Measurements from ENCODE around the gene ABHD3. TPM values are rescaled to one million over a fixed set of nuclear protein-coding genes. Genes with fewer than 3 reads are reported as not detected.

ABHD3 gene
- polyA plus RNA-seq, 1 donor (not counting 4 experiments of a cell fraction or from before 2014, with no cell fraction given): 31.6 TPM

DNA sequence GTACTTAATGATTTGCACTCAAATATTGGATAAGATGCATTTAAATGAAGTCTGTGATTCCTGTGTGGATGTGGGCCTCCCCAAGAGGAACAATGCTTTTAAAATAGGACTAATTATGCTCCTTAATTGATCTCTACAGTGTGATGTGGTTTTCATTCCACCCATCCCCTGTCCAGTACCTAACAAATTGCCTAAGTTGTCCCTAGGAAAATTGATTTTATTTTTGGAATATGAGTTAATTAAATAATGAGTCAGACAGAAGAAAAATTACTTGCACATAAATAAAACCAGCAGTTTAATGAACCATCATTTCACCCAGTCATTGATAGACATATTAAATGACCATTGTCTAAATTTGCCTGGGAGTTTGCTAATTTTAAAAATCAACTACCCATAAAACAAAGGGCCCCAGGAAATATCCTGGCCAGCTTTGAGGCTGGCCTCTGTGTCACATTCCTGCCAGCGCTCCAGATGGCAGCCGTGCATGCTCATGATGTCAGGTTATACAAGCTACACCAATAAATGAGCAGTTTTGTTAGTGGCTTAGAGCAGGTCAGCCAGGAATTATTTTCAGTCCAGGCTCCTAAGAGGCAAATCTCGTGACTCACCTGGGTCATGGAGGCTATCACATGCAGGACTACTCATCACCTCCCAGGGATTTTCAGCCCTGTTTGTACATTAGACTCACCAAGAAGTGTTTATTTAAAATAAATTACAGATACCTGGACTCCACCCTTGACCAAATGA lies 31.9 kb downstream of the ABHD3 start:
- Histone ChIP-seq H3K4me1 (ENCODE audit: control insufficient read depth, extremely low read depth, insufficient read depth, low read length) (peaks cover 37% of the 10 kb centered on the region), H3K9me3 (ENCODE audit: control insufficient read depth, low read depth, low read length) (no peaks in the 10 kb centered on the region), H3K4me3 (ENCODE audit: control insufficient read depth in 2 of 3, extremely low read depth in 1 of 3, insufficient read depth in 2 of 3, low read depth in 1 of 3, low read length in 3 of 3) (no peak overlapping the region), H3K27ac (ENCODE audit: control insufficient read depth, insufficient read depth, low read length) (peak overlapping the region; percentile 68), H3K27me3 (ENCODE audit: control insufficient read depth, extremely low read depth, insufficient read depth, low read length) (no peaks in the 10 kb centered on the region), H4K20me1 (ENCODE audit: control insufficient read depth, extremely low read depth, insufficient read depth, low read length) (no peaks in the 10 kb centered on the region), H3K9me1 (ENCODE audit: control insufficient read depth, extremely low read depth, insufficient read depth, low read length) (no peaks in the 10 kb centered on the region), H3K79me2 (ENCODE audit: control insufficient read depth, insufficient read depth, low read length) (no peaks in the 10 kb centered on the region), H2AFZ (ENCODE audit: control insufficient read depth, low read length) (no peak overlapping the region), H3K4me2 (ENCODE audit: control insufficient read depth, extremely low read depth, insufficient read depth, low read depth, low read length) (no peak overlapping the region), H3K36me3 (ENCODE audit: control insufficient read depth in 2 of 2, extremely low read depth in 1 of 2, insufficient read depth in 2 of 2, low read length in 2 of 2) (no peaks in the 10 kb centered on the region), H3K9ac (ENCODE audit: control insufficient read depth, extremely low read depth, insufficient read depth, low read length) (no peak overlapping the region)
- dilution Hi-C loops (cut with MboI; ENCODE audit: extremely low pct_ligation_motif_present, low sequenced_read_pairs): no loop called here
- FAIRE-seq: peak; percentile 29
- no peak for TF ChIP-seq EZH2 (IDR thresholded peaks at IDR 0.05; ENCODE audit: low read length)
- TF ChIP-seq, protein P1, sequence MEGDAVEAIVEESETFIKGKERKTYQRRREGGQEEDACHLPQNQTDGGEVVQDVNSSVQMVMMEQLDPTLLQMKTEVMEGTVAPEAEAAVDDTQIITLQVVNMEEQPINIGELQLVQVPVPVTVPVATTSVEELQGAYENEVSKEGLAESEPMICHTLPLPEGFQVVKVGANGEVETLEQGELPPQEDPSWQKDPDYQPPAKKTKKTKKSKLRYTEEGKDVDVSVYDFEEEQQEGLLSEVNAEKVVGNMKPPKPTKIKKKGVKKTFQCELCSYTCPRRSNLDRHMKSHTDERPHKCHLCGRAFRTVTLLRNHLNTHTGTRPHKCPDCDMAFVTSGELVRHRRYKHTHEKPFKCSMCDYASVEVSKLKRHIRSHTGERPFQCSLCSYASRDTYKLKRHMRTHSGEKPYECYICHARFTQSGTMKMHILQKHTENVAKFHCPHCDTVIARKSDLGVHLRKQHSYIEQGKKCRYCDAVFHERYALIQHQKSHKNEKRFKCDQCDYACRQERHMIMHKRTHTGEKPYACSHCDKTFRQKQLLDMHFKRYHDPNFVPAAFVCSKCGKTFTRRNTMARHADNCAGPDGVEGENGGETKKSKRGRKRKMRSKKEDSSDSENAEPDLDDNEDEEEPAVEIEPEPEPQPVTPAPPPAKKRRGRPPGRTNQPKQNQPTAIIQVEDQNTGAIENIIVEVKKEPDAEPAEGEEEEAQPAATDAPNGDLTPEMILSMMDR (optimal IDR thresholded peaks at IDR 0.05 in 1 of 3, IDR thresholded peaks at IDR 0.05 in 1 of 3, conservative IDR thresholded peaks at IDR 0.05 in 1 of 3; ENCODE audit: extremely low read depth in 1 of 3, insufficient read depth in 2 of 3, low read length in 3 of 3): no peak
- peak; percentile 65 for DNase-seq (ENCODE audit: low read depth, low spot score)

DNA sequence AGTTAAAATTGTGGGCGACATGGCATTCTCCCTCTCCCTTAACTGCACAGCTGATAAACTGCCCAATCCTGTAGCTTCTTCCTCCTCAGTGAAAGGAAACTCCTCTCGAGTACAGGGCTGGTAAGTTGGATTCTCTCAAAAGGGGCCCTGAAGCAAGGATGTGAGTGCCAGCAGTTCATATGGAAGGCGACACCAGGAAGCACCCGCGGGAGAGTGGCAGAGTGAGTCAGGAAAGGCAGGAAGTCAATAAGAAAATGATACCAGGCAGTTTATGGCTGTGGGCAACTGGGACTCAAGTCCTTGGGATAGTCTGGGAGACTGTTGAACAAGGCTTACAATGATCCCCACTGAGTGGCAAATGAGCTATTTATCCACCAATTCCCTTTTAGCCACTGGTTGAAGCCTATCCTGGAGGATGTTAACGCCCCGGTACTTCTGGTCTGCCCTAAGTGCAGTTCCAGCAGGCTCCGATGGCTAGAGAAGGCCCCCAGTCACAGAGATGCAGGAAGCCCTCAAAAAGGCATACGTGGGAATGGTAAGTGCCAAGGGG lies 34.8 kb downstream of the ABHD3 start:
- H3K9ac ChIP-seq (ENCODE audit: control insufficient read depth, extremely low read depth, insufficient read depth, low read length): no peak overlapping the region
- peak overlapping the region; percentile 78 for H2AFZ ChIP-seq (ENCODE audit: control insufficient read depth, low read length)
- H3K79me2 ChIP-seq (ENCODE audit: control insufficient read depth, insufficient read depth, low read length): no peaks in the 10 kb centered on the region
- H3K27me3 ChIP-seq (ENCODE audit: control insufficient read depth, extremely low read depth, insufficient read depth, low read length): no peaks in the 10 kb centered on the region
- FAIRE-seq: peak; percentile 73
- H4K20me1 ChIP-seq (ENCODE audit: control insufficient read depth, extremely low read depth, insufficient read depth, low read length): no peaks in the 10 kb centered on the region
- no peak overlapping the region for H3K4me3 ChIP-seq (ENCODE audit: control insufficient read depth in 2 of 3, extremely low read depth in 1 of 3, insufficient read depth in 2 of 3, low read depth in 1 of 3, low read length in 3 of 3)
- peak overlapping the region; percentile 55 for H3K27ac ChIP-seq (ENCODE audit: control insufficient read depth, insufficient read depth, low read length)
- no peak for TF ChIP-seq EZH2 (IDR thresholded peaks at IDR 0.05; ENCODE audit: low read length)
- TF ChIP-seq, protein P1 (optimal IDR thresholded peaks at IDR 0.05 in 1 of 3, IDR thresholded peaks at IDR 0.05 in 1 of 3, conservative IDR thresholded peaks at IDR 0.05 in 1 of 3; ENCODE audit: extremely low read depth in 1 of 3, insufficient read depth in 2 of 3, low read length in 3 of 3): no peak
- peak overlapping the region; percentile 45 for H3K4me2 ChIP-seq (ENCODE audit: control insufficient read depth, extremely low read depth, insufficient read depth, low read depth, low read length)
- H3K9me1 ChIP-seq (ENCODE audit: control insufficient read depth, extremely low read depth, insufficient read depth, low read length): no peaks in the 10 kb centered on the region
- no peaks in the 10 kb centered on the region for H3K9me3 ChIP-seq (ENCODE audit: control insufficient read depth, low read depth, low read length)
- peaks cover 30% of the 10 kb centered on the region for H3K4me1 ChIP-seq (ENCODE audit: control insufficient read depth, extremely low read depth, insufficient read depth, low read length)
- dilution Hi-C loops (cut with MboI; ENCODE audit: extremely low pct_ligation_motif_present, low sequenced_read_pairs): no loop called here
- H3K36me3 ChIP-seq (ENCODE audit: control insufficient read depth in 2 of 2, extremely low read depth in 1 of 2, insufficient read depth in 2 of 2, low read length in 2 of 2): no peaks in the 10 kb centered on the region
- DNase-seq (ENCODE audit: low read depth, low spot score): no peak
